C4-2B (cell line): ENCODE data around the gene SRC.

Experiments
- CTCF ChIP-seq: fragments of 450-650 bp; conservative IDR thresholded peaks from 2 replicates; pipeline ENCODE4 v1.5.1; 2017; ENCODE audit warnings: mild to moderate bottlenecking
- ZFX ChIP-seq: fragments of 450-650 bp; IDR thresholded peaks from 2 replicates; pipeline ENCODE4 v1.6.1; 2017

- TF ChIP-seq CTCF (no peak), ZFX (no peak)
Measured at GRCh38 chr20:37301558-37301957, 44.4 kb upstream of the SRC start.
